WTC11 (cell line): ENCODE data around the gene CROCC. TPM values are rescaled to one million over a fixed set of nuclear protein-coding genes. Genes with fewer than 3 reads are reported as not detected.

Source experiments
- ATAC-seq: fragments of 200-7000 bp; cut with Tn5 transposase; 2 replicates; pipeline ENCODE4 v1.10.0; 2021; ENCODE audit warnings: mild to moderate bottlenecking, moderate library complexity
- Bru-seq: library from RNA; stranded (reverse); fragments of 400-500 nt; gene quantifications from one replicate; lab custom pipeline; 2021; lab: Mats Ljungman, UMichigan
- CTCF ChIA-PET: fragments of 300-600 bp; sonication (Branson Sonifier 250); formaldehyde crosslinking; loops from one replicate; lab custom pipeline; 2021; ENCODE audit warnings: antibody characterized with exemption; lab: Charles Lee
- POLR2A ChIA-PET: fragments of 350-600 bp; sonication (Branson Sonifier 250); formaldehyde crosslinking; loops from one replicate; lab custom pipeline; 2021; ENCODE audit warnings: antibody characterized with exemption; lab: Charles Lee
- DNase-seq: peaks from one replicate; pipeline ENCODE4 v3.0.0; 2021; ENCODE audit warnings: low spot score
- H3K27ac Mint-ChIP-seq: 2 replicates; pipeline ENCODE4 v1.8.0; 2021; ENCODE audit warnings: mixed read lengths
- H3K27me3 Mint-ChIP-seq: 2 replicates; pipeline ENCODE4 v1.8.0; 2021; ENCODE audit warnings: low read depth, mild to moderate bottlenecking, moderate library complexity, mixed read lengths
- H3K36me3 Mint-ChIP-seq: 2 replicates; pipeline ENCODE4 v1.8.0; 2021; ENCODE audit warnings: mixed read lengths
- H3K4me1 Mint-ChIP-seq: 2 replicates; pipeline ENCODE4 v1.8.0; 2022; ENCODE audit warnings: mixed read lengths
- H3K4me3 Mint-ChIP-seq: 2 replicates; pipeline ENCODE4 v1.8.0; 2021; ENCODE audit warnings: mild to moderate bottlenecking, moderate library complexity, mixed read lengths
- H3K9me3 Mint-ChIP-seq: 2 replicates; pipeline ENCODE4 v1.8.0; 2021; ENCODE audit warnings: mixed read lengths
- ESRRA ChIP-seq: sonication (generic); formaldehyde crosslinking; IDR thresholded peaks from 2 replicates; pipeline ENCODE4 v1.8.1; 2022; ENCODE audit warnings: mild to moderate bottlenecking, missing genetic modification reagents, borderline replicate concordance
- ETV6 ChIP-seq: sonication (generic); formaldehyde crosslinking; IDR thresholded peaks from 2 replicates; pipeline ENCODE4 v1.8.1; 2022; ENCODE audit warnings: mild to moderate bottlenecking, missing genetic modification reagents
- FOXK1 ChIP-seq: sonication (generic); formaldehyde crosslinking; IDR thresholded peaks from 2 replicates; pipeline ENCODE4 v1.8.0; 2022; ENCODE audit warnings: mild to moderate bottlenecking, moderate library complexity, missing genetic modification reagents
- FOXP1 ChIP-seq: sonication (generic); formaldehyde crosslinking; IDR thresholded peaks from 2 replicates; pipeline ENCODE4 v1.8.0; 2022; ENCODE audit warnings: missing genetic modification reagents, mild to moderate bottlenecking, moderate library complexity, borderline replicate concordance
- KAT7 ChIP-seq: sonication (generic); formaldehyde crosslinking; IDR thresholded peaks from 2 replicates; pipeline ENCODE4 v1.8.1; 2023; ENCODE audit warnings: missing genetic modification reagents, mild to moderate bottlenecking, borderline replicate concordance
- MYBL2 ChIP-seq: sonication (generic); formaldehyde crosslinking; IDR thresholded peaks from 2 replicates; pipeline ENCODE4 v1.8.1; 2023; ENCODE audit warnings: mild to moderate bottlenecking, moderate library complexity, missing genetic modification reagents
- NFATC4 ChIP-seq: fragments of 250-450 bp; sonication (Bioruptor Pico); IDR thresholded peaks from 2 replicates; pipeline ENCODE4 v1.9.0; 2021; ENCODE audit warnings: mild to moderate bottlenecking
- NFE2L1 ChIP-seq: sonication (generic); formaldehyde crosslinking; IDR thresholded peaks from 2 replicates; pipeline ENCODE4 v1.8.1; 2023; ENCODE audit warnings: missing genetic modification reagents
- NR3C1 ChIP-seq: sonication (generic); formaldehyde crosslinking; conservative IDR thresholded peaks from 2 replicates; pipeline ENCODE4 v1.8.1; 2023; ENCODE audit warnings: low read depth, mild to moderate bottlenecking, missing genetic modification reagents
- PRRX2 ChIP-seq: fragments of 250-450 bp; sonication (Bioruptor Pico); IDR thresholded peaks from 2 replicates; pipeline ENCODE4 v1.8.0; 2021; ENCODE audit warnings: mild to moderate bottlenecking
- ZNF396 ChIP-seq: fragments of 250-450 bp; sonication (Bioruptor Pico); IDR thresholded peaks from 2 replicates; pipeline ENCODE4 v1.8.0; 2021; ENCODE audit warnings: mild to moderate bottlenecking, moderate library complexity, borderline replicate concordance
- ZNF423 ChIP-seq: fragments of 250-450 bp; sonication (Bioruptor Pico); IDR thresholded peaks from 2 replicates; pipeline ENCODE4 v2.1.2; 2022; ENCODE audit warnings: mild to moderate bottlenecking, moderate library complexity
- long read RNA-seq, 3 experiments: library from RNA in 1 of 3; library from capped mRNA in 1 of 3; library from polyadenylated mRNA in 1 of 3; unstranded in 2 of 3; stranded (forward) in 1 of 3; transcript quantifications; one replicate each; pipeline ENCODE4 v2.0.0, GENCODE V29; 2021
- total RNA-seq: library from RNA; stranded (reverse); gene quantifications from 3 replicates; pipeline ENCODE4 v1.2.3, GENCODE V29; 2021
- TF ChIP-seq, protein P1 (sequence below): sonication (generic); formaldehyde crosslinking; IDR thresholded peaks from 2 replicates; pipeline ENCODE4 v1.8.0; 2022; ENCODE audit warnings: mild to moderate bottlenecking, missing genetic modification reagents
- TF ChIP-seq, protein P2 (sequence below): sonication (generic); formaldehyde crosslinking; IDR thresholded peaks from 2 replicates; pipeline ENCODE4 v1.8.0; 2022; ENCODE audit warnings: mild to moderate bottlenecking, missing genetic modification reagents
- TF ChIP-seq, protein P3 (sequence below): sonication (generic); formaldehyde crosslinking; IDR thresholded peaks from 2 replicates; pipeline ENCODE4 v1.8.0; 2022; ENCODE audit warnings: mild to moderate bottlenecking, missing genetic modification reagents
- TF ChIP-seq, protein P4 (sequence below): sonication (generic); formaldehyde crosslinking; IDR thresholded peaks from 2 replicates; pipeline ENCODE4 v1.8.1; 2023; ENCODE audit warnings: mild to moderate bottlenecking, missing genetic modification reagents, moderate library complexity
- TF ChIP-seq, protein P5 (sequence below): sonication (generic); formaldehyde crosslinking; IDR thresholded peaks from 2 replicates; pipeline ENCODE4 v1.8.1; 2023; ENCODE audit warnings: mild to moderate bottlenecking, moderate library complexity, missing genetic modification reagents
- TF ChIP-seq, protein P6 (sequence below): sonication (generic); formaldehyde crosslinking; IDR thresholded peaks from 2 replicates; pipeline ENCODE4 v1.8.1; 2022; ENCODE audit warnings: mild to moderate bottlenecking, missing genetic modification reagents, moderate library complexity, borderline replicate concordance
- TF ChIP-seq, protein P7 (sequence below): sonication (generic); formaldehyde crosslinking; conservative IDR thresholded peaks from 2 replicates; pipeline ENCODE4 v1.8.1; 2022; ENCODE audit warnings: mild to moderate bottlenecking, missing genetic modification reagents
- TF ChIP-seq, protein P8 (sequence below): fragments of 250-450 bp; sonication (Bioruptor Pico); IDR thresholded peaks from 2 replicates; pipeline ENCODE4 v2.1.2; 2022; ENCODE audit warnings: mild to moderate bottlenecking, moderate library complexity

CROCC gene, protein sequence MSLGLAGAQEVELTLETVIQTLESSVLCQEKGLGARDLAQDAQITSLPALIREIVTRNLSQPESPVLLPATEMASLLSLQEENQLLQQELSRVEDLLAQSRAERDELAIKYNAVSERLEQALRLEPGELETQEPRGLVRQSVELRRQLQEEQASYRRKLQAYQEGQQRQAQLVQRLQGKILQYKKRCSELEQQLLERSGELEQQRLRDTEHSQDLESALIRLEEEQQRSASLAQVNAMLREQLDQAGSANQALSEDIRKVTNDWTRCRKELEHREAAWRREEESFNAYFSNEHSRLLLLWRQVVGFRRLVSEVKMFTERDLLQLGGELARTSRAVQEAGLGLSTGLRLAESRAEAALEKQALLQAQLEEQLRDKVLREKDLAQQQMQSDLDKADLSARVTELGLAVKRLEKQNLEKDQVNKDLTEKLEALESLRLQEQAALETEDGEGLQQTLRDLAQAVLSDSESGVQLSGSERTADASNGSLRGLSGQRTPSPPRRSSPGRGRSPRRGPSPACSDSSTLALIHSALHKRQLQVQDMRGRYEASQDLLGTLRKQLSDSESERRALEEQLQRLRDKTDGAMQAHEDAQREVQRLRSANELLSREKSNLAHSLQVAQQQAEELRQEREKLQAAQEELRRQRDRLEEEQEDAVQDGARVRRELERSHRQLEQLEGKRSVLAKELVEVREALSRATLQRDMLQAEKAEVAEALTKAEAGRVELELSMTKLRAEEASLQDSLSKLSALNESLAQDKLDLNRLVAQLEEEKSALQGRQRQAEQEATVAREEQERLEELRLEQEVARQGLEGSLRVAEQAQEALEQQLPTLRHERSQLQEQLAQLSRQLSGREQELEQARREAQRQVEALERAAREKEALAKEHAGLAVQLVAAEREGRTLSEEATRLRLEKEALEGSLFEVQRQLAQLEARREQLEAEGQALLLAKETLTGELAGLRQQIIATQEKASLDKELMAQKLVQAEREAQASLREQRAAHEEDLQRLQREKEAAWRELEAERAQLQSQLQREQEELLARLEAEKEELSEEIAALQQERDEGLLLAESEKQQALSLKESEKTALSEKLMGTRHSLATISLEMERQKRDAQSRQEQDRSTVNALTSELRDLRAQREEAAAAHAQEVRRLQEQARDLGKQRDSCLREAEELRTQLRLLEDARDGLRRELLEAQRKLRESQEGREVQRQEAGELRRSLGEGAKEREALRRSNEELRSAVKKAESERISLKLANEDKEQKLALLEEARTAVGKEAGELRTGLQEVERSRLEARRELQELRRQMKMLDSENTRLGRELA (N-terminal part only)
- total RNA-seq (73.8 to 75.6 TPM (median 73.9 TPM) in 3 replicates), Bru-seq, nascent RNA (percentile 64 among the genes with signal in this experiment)
- long read RNA-seq, experiment 1, full-length matches to known transcripts: 6 of 127 reads
- long read RNA-seq, experiment 1, partial matches to known transcripts: 62 of 127 reads
- long read RNA-seq, experiment 1, other reads (novel, unspliced or antisense): 59 of 127 reads
- long read RNA-seq, experiment 2, partial matches to known transcripts: 40 of 52 reads
- long read RNA-seq, experiment 2, other reads (novel, unspliced or antisense): 12 of 52 reads
- long read RNA-seq, experiment 3: 0 reads

DNA sequence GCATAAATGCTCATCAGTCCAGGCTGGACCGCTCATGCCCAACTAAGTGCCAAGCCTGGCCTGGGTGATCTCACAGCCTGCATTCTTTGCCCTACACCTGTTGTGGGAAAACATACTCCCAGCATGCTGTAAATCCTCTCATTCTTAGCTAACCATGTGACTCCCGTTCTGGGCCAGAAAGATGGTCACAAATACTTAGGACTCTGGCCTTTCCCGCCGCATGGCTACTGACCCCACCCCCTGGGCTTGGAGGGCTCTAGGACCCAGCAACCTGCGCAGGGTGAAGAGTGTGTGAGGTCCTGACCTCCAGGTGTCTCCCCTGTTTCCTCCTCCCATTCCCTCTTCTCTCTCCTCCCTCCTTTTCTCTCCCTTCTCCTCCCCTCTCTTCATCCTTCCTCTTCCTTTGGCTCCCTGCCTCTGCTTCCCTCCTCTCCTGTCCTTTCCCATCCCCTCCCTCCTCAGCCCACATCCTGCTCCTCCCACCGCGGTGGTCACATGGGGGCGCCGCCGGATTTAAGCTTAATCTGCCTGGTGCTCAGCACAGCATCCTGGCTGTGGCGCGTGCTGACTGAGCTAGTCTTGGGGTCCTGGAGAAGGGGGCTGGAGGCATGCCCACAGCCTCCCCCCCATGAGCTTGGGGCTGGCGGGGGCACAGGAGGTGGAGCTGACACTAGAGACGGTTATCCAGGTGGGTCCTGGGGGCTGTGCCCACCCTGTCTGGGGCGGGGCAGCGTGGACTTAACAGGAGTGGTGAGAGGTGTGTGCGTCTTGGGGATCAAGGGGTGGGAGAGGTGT, at the start of gene CROCC:
Gene CROCC (plus strand): TSS at position 541 of the 795 bp plus-strand sequence. CDS start 88 bp downstream, at position 629.
- Mint-ChIP-seq H3K9me3 (no peaks in the 10 kb centered on the region), H3K27me3 (no peaks in the 10 kb centered on the region), H3K27ac (peak within 1 kb of the TSS; percentile 97), H3K36me3 (peaks cover 3% of the 10 kb centered on the region; the same call in 1 of the 2 replicates), H3K4me3 (peak within 1 kb of the TSS; percentile 88), H3K4me1 (peaks cover 35% of the 10 kb centered on the region)
- ChIA-PET POLR2A (interaction anchor here (0.6 to 1.1 kb wide), 7 partner anchors 8 to 292 kb away, joined by 3 to 7 read pairs (median 4); no protein-coding TSS in a partner anchor), CTCF (interaction anchor here (0.6 to 2.0 kb wide), 12 partner anchors 8 to 301 kb away, joined by 3 to 14 read pairs (median 4); no protein-coding TSS in a partner anchor)
- peak; percentile 95 for ATAC-seq
- DNase-seq: peak; percentile 91
- TF ChIP-seq FOXP1 (peak; percentile 85; the same call in 1 of the 2 replicates), MYBL2 (CRISPR knock-in tag) (peak; percentile 72; the same call in 1 of the 2 replicates), NFE2L1 (CRISPR knock-in tag) (peak; percentile 83; the same call in 1 of the 2 replicates), ZNF423 (CRISPR knock-in tag) (no peak), ZNF396 (no peak), FOXK1 (CRISPR knock-in tag) (peak; percentile 63), KAT7 (no peak), ESRRA (CRISPR knock-in tag) (no peak), NR3C1 (CRISPR knock-in tag) (0 out of 2 replicates have a peak, but pooled peaks have one; percentile 62), ETV6 (CRISPR knock-in tag) (peak; percentile 90), NFATC4 (no peak), PRRX2 (CRISPR knock-in tag) (no peak)
- TF ChIP-seq, protein P1, sequence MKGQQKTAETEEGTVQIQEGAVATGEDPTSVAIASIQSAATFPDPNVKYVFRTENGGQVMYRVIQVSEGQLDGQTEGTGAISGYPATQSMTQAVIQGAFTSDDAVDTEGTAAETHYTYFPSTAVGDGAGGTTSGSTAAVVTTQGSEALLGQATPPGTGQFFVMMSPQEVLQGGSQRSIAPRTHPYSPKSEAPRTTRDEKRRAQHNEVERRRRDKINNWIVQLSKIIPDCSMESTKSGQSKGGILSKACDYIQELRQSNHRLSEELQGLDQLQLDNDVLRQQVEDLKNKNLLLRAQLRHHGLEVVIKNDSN (CRISPR knock-in tag): peak; percentile 95
- TF ChIP-seq, protein P2, sequence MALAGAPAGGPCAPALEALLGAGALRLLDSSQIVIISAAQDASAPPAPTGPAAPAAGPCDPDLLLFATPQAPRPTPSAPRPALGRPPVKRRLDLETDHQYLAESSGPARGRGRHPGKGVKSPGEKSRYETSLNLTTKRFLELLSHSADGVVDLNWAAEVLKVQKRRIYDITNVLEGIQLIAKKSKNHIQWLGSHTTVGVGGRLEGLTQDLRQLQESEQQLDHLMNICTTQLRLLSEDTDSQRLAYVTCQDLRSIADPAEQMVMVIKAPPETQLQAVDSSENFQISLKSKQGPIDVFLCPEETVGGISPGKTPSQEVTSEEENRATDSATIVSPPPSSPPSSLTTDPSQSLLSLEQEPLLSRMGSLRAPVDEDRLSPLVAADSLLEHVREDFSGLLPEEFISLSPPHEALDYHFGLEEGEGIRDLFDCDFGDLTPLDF (CRISPR knock-in tag): no peak
- TF ChIP-seq, protein P3, sequence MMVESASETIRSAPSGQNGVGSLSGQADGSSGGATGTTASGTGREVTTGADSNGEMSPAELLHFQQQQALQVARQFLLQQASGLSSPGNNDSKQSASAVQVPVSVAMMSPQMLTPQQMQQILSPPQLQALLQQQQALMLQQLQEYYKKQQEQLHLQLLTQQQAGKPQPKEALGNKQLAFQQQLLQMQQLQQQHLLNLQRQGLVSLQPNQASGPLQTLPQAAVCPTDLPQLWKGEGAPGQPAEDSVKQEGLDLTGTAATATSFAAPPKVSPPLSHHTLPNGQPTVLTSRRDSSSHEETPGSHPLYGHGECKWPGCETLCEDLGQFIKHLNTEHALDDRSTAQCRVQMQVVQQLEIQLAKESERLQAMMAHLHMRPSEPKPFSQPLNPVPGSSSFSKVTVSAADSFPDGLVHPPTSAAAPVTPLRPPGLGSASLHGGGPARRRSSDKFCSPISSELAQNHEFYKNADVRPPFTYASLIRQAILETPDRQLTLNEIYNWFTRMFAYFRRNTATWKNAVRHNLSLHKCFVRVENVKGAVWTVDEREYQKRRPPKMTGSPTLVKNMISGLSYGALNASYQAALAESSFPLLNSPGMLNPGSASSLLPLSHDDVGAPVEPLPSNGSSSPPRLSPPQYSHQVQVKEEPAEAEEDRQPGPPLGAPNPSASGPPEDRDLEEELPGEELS: 0 out of 2 replicates have a peak, but pooled peaks have one; percentile 26
- TF ChIP-seq, protein P4, sequence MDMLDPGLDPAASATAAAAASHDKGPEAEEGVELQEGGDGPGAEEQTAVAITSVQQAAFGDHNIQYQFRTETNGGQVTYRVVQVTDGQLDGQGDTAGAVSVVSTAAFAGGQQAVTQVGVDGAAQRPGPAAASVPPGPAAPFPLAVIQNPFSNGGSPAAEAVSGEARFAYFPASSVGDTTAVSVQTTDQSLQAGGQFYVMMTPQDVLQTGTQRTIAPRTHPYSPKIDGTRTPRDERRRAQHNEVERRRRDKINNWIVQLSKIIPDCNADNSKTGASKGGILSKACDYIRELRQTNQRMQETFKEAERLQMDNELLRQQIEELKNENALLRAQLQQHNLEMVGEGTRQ: peak; percentile 94
- TF ChIP-seq, protein P5, sequence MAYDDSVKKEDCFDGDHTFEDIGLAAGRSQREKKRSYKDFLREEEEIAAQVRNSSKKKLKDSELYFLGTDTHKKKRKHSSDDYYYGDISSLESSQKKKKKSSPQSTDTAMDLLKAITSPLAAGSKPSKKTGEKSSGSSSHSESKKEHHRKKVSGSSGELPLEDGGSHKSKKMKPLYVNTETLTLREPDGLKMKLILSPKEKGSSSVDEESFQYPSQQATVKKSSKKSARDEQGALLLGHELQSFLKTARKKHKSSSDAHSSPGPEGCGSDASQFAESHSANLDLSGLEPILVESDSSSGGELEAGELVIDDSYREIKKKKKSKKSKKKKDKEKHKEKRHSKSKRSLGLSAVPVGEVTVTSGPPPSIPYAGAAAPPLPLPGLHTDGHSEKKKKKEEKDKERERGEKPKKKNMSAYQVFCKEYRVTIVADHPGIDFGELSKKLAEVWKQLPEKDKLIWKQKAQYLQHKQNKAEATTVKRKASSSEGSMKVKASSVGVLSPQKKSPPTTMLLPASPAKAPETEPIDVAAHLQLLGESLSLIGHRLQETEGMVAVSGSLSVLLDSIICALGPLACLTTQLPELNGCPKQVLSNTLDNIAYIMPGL (CRISPR knock-in tag): 0 out of 2 replicates have a peak, but pooled peaks have one; percentile 52
- TF ChIP-seq, protein P6, sequence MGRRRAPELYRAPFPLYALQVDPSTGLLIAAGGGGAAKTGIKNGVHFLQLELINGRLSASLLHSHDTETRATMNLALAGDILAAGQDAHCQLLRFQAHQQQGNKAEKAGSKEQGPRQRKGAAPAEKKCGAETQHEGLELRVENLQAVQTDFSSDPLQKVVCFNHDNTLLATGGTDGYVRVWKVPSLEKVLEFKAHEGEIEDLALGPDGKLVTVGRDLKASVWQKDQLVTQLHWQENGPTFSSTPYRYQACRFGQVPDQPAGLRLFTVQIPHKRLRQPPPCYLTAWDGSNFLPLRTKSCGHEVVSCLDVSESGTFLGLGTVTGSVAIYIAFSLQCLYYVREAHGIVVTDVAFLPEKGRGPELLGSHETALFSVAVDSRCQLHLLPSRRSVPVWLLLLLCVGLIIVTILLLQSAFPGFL (CRISPR knock-in tag): no peak
- TF ChIP-seq, protein P7, sequence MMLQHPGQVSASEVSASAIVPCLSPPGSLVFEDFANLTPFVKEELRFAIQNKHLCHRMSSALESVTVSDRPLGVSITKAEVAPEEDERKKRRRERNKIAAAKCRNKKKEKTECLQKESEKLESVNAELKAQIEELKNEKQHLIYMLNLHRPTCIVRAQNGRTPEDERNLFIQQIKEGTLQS (CRISPR knock-in tag): no peak
- TF ChIP-seq, protein P8, sequence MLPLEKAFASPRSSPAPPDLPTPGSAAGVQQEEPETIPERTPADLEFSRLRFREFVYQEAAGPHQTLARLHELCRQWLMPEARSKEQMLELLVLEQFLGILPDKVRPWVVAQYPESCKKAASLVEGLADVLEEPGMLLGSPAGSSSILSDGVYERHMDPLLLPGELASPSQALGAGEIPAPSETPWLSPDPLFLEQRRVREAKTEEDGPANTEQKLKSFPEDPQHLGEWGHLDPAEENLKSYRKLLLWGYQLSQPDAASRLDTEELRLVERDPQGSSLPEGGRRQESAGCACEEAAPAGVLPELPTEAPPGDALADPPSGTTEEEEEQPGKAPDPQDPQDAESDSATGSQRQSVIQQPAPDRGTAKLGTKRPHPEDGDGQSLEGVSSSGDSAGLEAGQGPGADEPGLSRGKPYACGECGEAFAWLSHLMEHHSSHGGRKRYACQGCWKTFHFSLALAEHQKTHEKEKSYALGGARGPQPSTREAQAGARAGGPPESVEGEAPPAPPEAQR (CRISPR knock-in tag): no peak
